ENCODE data around the gene SPDL1.
"Not testable (repeated sequence)": the region's sequence is repeated elsewhere in the genome, so short reads cannot be mapped to it uniquely, and the experiment has no call there.

The SPDL1 gene

DNA sequence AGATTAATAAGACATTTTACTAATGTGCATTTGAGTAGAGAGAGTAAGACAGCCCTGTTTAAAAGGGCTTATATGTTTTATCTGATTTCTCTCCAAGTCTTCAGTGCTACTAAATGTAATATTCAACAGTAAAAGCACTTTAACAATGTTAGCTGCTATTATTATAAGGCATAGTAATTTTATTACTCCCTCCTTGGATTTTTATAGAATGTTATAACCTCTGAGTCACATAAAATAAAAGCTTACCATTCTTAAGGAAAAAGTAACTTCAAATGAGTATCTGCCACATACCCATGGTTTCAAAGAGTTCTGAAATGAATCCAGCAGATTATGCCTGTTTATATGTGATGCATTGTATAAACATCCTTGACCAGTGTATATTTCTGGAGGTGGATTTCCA is 19.0 kb downstream of the SPDL1 start:
- no peak overlapping the region for H3K27ac ChIP-seq
- TF ChIP-seq CTCF (conservative IDR thresholded peaks at IDR 0.05): no peak
- TF ChIP-seq ZFX (IDR thresholded peaks at IDR 0.05): no peak

DNA sequence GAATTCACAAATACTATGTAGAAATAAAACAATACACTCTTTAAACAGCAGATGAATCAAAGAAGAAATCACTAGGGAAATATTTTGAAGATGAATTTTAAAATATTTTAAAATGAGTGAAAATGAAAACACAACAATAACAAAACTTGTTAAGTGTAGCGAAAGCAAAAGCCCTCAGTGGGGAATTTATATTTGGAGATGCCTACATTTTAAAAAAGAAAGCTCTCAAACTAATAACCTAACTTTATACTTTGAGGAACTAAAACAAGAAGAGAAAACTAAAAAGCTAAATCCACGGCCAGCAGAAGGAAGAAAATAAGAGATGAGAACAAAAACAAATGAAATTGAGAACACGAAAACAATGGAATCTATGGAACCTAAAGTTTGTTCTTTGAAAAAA is 22.7 kb downstream of the SPDL1 start:
- no peak overlapping the region for H3K27ac ChIP-seq
- TF ChIP-seq CTCF (conservative IDR thresholded peaks at IDR 0.05) (no peak), ZFX (IDR thresholded peaks at IDR 0.05) (no peak)

GRCh38 chr5:169607882-169608281 is 24.3 kb downstream of the SPDL1 start:
- TF ChIP-seq CTCF (conservative IDR thresholded peaks at IDR 0.05) (no peak), ZFX (IDR thresholded peaks at IDR 0.05) (no peak)
- H3K27ac ChIP-seq: no peak overlapping the region

- TF ChIP-seq CTCF (conservative IDR thresholded peaks at IDR 0.05) (no peak), ZFX (IDR thresholded peaks at IDR 0.05) (no peak)
- no peak overlapping the region for H3K27ac ChIP-seq
Measured at GRCh38 chr5:169609716-169610115, 26.1 kb downstream of the SPDL1 start.

GRCh38 chr5:169610606-169611005 is 27.0 kb downstream of the SPDL1 start:
- H3K27ac ChIP-seq: no peak overlapping the region
- TF ChIP-seq ZFX (IDR thresholded peaks at IDR 0.05) (no peak), CTCF (conservative IDR thresholded peaks at IDR 0.05) (no peak)

DNA sequence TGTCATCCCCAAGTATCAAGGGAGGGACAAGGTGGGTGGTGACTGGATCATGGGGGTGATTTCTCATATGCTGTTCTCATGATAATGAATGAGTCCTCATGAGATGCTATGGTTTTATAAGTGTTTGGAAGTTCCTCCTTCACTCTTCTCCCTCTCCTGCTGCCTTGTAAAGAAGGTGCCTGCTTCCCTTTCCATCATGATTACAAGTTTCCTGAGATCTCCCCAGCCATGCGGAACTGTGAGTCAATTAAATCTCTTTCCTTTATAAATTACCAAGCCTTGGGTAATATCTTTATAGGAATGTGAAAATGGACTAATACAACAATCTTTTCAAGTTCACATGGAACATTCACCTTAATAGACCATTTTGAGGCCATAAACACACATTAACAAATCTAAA is 32.0 kb downstream of the SPDL1 start:
- no peak overlapping the region for H3K27ac ChIP-seq
- TF ChIP-seq ZFX (IDR thresholded peaks at IDR 0.05): no peak
- no peak for TF ChIP-seq CTCF (conservative IDR thresholded peaks at IDR 0.05)

DNA sequence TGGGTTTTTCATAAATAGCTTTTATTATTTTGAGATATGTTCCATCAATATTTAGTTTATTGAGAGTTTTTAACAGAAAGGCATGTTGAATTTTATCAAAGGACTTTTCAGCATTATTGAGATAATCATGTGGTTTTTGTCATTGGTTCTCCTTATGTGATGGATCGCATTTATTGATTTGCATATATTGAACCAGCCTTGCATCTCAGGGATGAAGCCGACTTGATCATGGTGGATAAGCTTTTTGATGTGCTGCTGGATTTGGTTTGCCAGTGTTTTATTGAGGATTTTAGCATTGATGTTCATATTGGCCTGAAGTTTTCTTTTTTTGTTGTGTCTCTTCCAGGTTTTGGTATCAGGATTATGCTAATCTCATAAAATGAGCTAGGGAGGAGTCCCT is 40.7 kb downstream of the SPDL1 start:
- H3K27ac ChIP-seq: not testable (repeated sequence)

- no peak overlapping the region for H3K27ac ChIP-seq
- TF ChIP-seq ZFX (IDR thresholded peaks at IDR 0.05) (no peak), CTCF (conservative IDR thresholded peaks at IDR 0.05) (no peak)
Measured at GRCh38 chr5:169626779-169627178, 43.2 kb downstream of the SPDL1 start.

All from C4-2B (cell line).